Activated B cell treated with CpG ODN at 0.5 μM for 24 hours (primary cell): ENCODE results near the gene HMCN1. TPM values are rescaled to one million over a fixed set of nuclear protein-coding genes. Genes with fewer than 3 reads are reported as not detected.

ENCODE experiments used
- ATAC-seq: fragments of 200-7000 bp; cut with Tn5 transposase; one replicate; pipeline ENCODE4 v1.10.0; 2021; ENCODE audit warnings: low read depth, mild to moderate bottlenecking, moderate library complexity
- CTCF ChIA-PET: fragments of 350-600 bp; sonication (Branson Sonifier 250); formaldehyde crosslinking; loops from one replicate; lab custom pipeline; 2021; ENCODE audit warnings: antibody characterized with exemption; lab: Charles Lee
- POLR2A ChIA-PET: fragments of 350-600 bp; sonication (Branson Sonifier 250); formaldehyde crosslinking; loops from one replicate; lab custom pipeline; 2021; ENCODE audit warnings: antibody characterized with exemption; lab: Charles Lee
- DNase-seq: peaks from one replicate; pipeline ENCODE4 v3.0.0; 2022
- H3K27ac Mint-ChIP-seq: one replicate; pipeline ENCODE4 v1.8.0; 2020; ENCODE audit warnings: mixed read lengths
- H3K27me3 Mint-ChIP-seq: one replicate; pipeline ENCODE4 v1.8.0; 2021; ENCODE audit warnings: mixed read lengths
- H3K36me3 Mint-ChIP-seq: one replicate; pipeline ENCODE4 v1.8.0; 2021; ENCODE audit warnings: low read depth, mixed read lengths
- H3K4me1 Mint-ChIP-seq: one replicate; pipeline ENCODE4 v1.8.0; 2021; ENCODE audit warnings: mixed read lengths
- H3K4me3 Mint-ChIP-seq: one replicate; pipeline ENCODE4 v1.8.0; 2020; ENCODE audit warnings: mild to moderate bottlenecking, mixed read lengths
- H3K9me3 Mint-ChIP-seq: one replicate; pipeline ENCODE4 v1.8.0; 2020; ENCODE audit warnings: mixed read lengths
- intact Hi-C: fragments of 100-400 bp; cut with micrococcal nuclease; formaldehyde crosslinking; loops from one replicate; pipeline ENCODE4 v1.15.1; 2024
- total RNA-seq: library from RNA; stranded (reverse); gene quantifications from 2 replicates; pipeline ENCODE4 v1.2.3, GENCODE V29; 2022
- TF ChIP-seq, protein P1 (sequence below): fragments of 200-600 bp; IDR thresholded peaks from one replicate; pipeline ENCODE4 v1.8.0; 2022; ENCODE audit warnings: antibody characterized with exemption, mild to moderate bottlenecking

Gene HMCN1
- total RNA-seq, 1 donor from 2014 or later = 0.27 TPM

DNA sequence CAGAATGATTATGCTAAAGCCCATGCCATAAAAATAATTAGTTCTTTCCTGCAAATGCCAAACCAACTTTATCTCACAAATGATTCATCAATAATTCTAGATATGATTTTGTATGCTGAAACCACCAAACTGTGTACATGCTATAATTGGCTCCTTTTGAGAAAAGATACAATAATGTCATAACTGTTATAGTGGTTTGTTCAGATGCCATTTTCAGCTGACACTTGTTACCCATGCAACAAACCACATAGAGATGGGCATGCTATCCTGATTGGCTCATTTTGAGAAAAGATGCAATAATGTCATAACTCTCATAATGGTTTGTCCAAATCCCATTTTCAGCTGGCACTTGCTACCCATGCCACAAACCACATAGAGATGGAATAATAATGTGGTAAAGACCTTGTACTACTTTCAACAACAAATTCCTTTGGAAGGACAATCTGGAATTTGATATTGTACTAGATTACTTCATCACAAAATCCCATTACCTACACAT, 357.1 kb downstream of the HMCN1 start:
- POLR2A ChIA-PET = no interaction called here
- Mint-ChIP-seq H3K9me3 (no peaks in the 10 kb centered on the region), H3K36me3 (no peaks in the 10 kb centered on the region), H3K4me1 (no peaks in the 10 kb centered on the region), H3K27me3 (peaks cover 2% of the 10 kb centered on the region), H3K4me3 (no peak overlapping the region), H3K27ac (no peak overlapping the region)
- DNase-seq = no peak
- CTCF ChIA-PET = no interaction called here
- intact Hi-C loops = no loop called here
- ATAC-seq = no peak
- TF ChIP-seq, protein P1, sequence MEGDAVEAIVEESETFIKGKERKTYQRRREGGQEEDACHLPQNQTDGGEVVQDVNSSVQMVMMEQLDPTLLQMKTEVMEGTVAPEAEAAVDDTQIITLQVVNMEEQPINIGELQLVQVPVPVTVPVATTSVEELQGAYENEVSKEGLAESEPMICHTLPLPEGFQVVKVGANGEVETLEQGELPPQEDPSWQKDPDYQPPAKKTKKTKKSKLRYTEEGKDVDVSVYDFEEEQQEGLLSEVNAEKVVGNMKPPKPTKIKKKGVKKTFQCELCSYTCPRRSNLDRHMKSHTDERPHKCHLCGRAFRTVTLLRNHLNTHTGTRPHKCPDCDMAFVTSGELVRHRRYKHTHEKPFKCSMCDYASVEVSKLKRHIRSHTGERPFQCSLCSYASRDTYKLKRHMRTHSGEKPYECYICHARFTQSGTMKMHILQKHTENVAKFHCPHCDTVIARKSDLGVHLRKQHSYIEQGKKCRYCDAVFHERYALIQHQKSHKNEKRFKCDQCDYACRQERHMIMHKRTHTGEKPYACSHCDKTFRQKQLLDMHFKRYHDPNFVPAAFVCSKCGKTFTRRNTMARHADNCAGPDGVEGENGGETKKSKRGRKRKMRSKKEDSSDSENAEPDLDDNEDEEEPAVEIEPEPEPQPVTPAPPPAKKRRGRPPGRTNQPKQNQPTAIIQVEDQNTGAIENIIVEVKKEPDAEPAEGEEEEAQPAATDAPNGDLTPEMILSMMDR = no peak

DNA sequence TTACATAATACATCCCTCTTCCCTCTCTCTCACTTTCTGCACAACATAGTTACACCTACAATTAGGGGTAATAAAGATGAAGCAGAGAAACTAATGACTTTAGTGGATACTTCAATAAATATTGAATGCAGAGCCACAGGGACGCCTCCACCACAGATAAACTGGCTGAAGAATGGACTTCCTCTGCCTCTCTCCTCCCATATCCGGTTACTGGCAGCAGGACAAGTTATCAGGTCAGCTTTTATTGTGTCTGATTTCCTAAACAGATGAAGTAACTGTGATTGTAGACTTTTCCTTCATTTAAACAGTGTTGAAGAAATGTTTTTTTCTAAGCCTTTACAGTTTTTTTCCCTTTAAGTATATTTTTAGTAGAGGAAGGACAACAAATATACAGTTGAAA, 359.2 kb downstream of the HMCN1 start:
- DNase-seq = no peak
- no peaks in the 10 kb centered on the region for H3K4me1 Mint-ChIP-seq
- H3K27ac Mint-ChIP-seq = no peak overlapping the region
- intact Hi-C loops = no loop called here
- H3K9me3 Mint-ChIP-seq = no peaks in the 10 kb centered on the region
- H3K27me3 Mint-ChIP-seq = peaks cover 2% of the 10 kb centered on the region
- TF ChIP-seq, protein P1 = no peak
- H3K4me3 Mint-ChIP-seq = no peak overlapping the region
- H3K36me3 Mint-ChIP-seq = no peaks in the 10 kb centered on the region
- ChIA-PET CTCF (no interaction called here), POLR2A (no interaction called here)
- ATAC-seq = no peak

DNA sequence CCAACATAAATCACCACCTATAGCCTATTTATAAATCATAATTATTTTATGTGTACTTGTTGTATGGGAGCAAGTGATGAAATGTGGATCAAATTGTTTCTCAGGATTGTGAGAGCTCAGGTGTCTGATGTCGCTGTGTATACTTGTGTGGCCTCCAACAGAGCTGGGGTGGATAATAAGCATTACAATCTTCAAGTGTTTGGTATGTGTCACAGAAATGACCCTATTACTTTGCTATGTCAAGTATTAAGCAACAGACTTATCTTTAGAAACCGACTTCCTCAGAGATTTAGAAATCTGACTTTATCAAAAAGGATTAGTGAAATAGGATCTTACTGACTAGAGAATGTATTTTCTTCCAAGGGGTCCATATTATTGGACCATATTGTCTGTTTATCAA, 360.0 kb downstream of the HMCN1 start:
- peaks cover 6% of the 10 kb centered on the region for H3K4me1 Mint-ChIP-seq
- ChIA-PET CTCF (no interaction called here), POLR2A (no interaction called here)
- TF ChIP-seq, protein P1 = no peak
- ATAC-seq (no peak), DNase-seq (no peak)
- H3K9me3 Mint-ChIP-seq = no peaks in the 10 kb centered on the region
- H3K27me3 Mint-ChIP-seq = peaks cover 2% of the 10 kb centered on the region
- H3K27ac Mint-ChIP-seq = no peak overlapping the region
- H3K36me3 Mint-ChIP-seq = no peaks in the 10 kb centered on the region
- H3K4me3 Mint-ChIP-seq = no peak overlapping the region
- intact Hi-C loops = no loop called here

DNA sequence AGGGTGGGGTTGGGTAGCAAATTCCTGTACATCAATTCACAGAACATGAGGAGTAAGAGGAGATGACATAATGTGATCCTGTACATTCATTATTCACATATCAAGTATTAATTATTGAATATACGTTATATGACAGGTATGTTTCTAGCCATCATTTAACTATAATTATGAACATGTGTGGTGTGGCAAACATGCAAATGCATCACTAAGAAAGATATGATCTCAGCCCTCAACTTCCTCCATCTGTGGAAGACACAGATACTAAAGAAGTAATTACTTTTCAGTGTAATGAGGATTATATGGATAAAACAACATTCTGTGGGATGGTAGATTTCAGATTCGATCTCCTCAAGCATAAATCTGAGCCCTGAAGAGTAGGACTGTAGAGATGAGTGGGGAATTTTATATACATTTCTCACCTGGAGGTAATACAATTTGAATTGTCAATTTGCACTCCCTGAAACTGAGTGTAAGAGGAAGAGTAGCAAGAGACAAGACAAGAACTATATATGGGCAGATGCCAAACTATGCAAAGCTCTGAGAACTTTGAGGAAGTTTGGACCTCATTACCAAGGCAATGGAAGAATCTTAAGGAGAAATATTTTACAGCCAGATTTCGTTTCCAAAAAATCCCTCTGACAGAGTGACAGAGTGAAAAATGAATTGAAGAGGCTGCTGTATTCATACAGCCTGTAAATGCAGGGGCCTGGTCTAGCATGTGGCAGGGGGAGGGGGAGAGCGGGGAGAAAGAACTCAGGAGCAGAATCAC, 365.3 kb downstream of the HMCN1 start:
- Mint-ChIP-seq H3K4me1 (peaks cover 12% of the 10 kb centered on the region), H3K9me3 (no peaks in the 10 kb centered on the region), H3K27me3 (no peaks in the 10 kb centered on the region), H3K4me3 (no peak overlapping the region), H3K36me3 (no peaks in the 10 kb centered on the region), H3K27ac (no peak overlapping the region)
- TF ChIP-seq, protein P1 = no peak
- ChIA-PET CTCF (no interaction called here), POLR2A (no interaction called here)
- DNase-seq (no peak), ATAC-seq (no peak)
- intact Hi-C loops = no loop called here

DNA sequence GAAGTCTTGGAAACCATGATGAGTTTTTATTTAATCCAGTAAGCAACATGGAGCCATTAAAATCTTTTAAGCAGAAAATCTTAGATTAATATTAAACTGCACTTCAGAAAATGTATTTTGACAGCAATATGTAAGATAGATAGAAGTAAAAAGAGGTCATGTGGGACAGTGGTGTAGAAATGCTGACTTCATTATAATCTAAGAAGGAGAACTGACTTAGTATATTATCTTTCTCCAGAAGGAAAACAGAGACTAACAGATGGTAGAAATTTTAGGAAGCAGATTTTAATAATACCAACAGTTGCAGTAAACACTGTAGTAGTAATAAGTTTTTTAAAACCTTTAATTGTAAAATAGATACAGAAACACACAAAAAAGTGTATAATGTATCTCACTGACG, 367.9 kb downstream of the HMCN1 start:
- no peak for DNase-seq

More for the DNA sequence above, 367.9 kb downstream of the HMCN1 start:
- Mint-ChIP-seq H3K36me3 (no peaks in the 10 kb centered on the region), H3K4me1 (peaks cover 12% of the 10 kb centered on the region), H3K9me3 (no peaks in the 10 kb centered on the region), H3K27ac (no peak overlapping the region), H3K27me3 (no peaks in the 10 kb centered on the region), H3K4me3 (no peak overlapping the region)
- TF ChIP-seq, protein P1 = no peak
- no peak for ATAC-seq
- intact Hi-C loops = no loop called here
- POLR2A ChIA-PET = no interaction called here
- CTCF ChIA-PET = no interaction called here
